Neural progenitor cell (in vitro differentiated cells): ENCODE results near the gene EFHD1. TPM values are rescaled to one million over a fixed set of nuclear protein-coding genes. Genes with fewer than 3 reads are reported as not detected.

Experiments
- DNase-seq: peaks from one replicate; pipeline ENCODE4 v3.0.0-alpha.2; 2016; ENCODE audit warnings: low spot score
- H2AFZ ChIP-seq: fragments of 200-600 bp; sonication (generic); replicated peaks from 2 replicates; pipeline ENCODE4 v1.6.1; 2016; ENCODE audit warnings: antibody characterized with exemption
- H3F3A ChIP-seq: fragments of 200-600 bp; sonication (generic); 2 replicates; pipeline ENCODE4 v1.6.1; 2016; ENCODE audit warnings: antibody characterized with exemption, low read depth
- H3K27ac ChIP-seq: fragments of 200-600 bp; sonication (generic); 2 replicates; pipeline ENCODE4 v1.5.1; 2016; ENCODE audit warnings: mild to moderate bottlenecking
- H3K27me3 ChIP-seq: fragments of 200-600 bp; sonication (generic); 2 replicates; pipeline ENCODE4 v1.6.1; 2016; ENCODE audit warnings: mild to moderate bottlenecking, moderate library complexity
- H3K36me3 ChIP-seq: fragments of 200-600 bp; sonication (generic); 2 replicates; pipeline ENCODE4 v1.5.1; 2016
- H3K4me1 ChIP-seq: fragments of 200-600 bp; sonication (generic); 2 replicates; pipeline ENCODE4 v1.6.1; 2016; ENCODE audit warnings: mixed run types
- H3K4me2 ChIP-seq: fragments of 200-600 bp; sonication (generic); 2 replicates; pipeline ENCODE4 v1.6.1; 2016
- H3K4me3 ChIP-seq: fragments of 200-600 bp; sonication (generic); 2 replicates; pipeline ENCODE4 v1.5.1; 2016
- H3K79me2 ChIP-seq: fragments of 200-600 bp; sonication (generic); 2 replicates; pipeline ENCODE4 v1.6.1; 2016; ENCODE audit warnings: low read depth
- H3K9ac ChIP-seq: fragments of 200-600 bp; sonication (generic); 2 replicates; pipeline ENCODE4 v1.6.1; 2016
- H3K9me3 ChIP-seq: fragments of 200-600 bp; sonication (generic); 2 replicates; pipeline ENCODE4 v1.5.1; 2016; ENCODE audit warnings: low read depth
- H4K20me1 ChIP-seq: fragments of 200-600 bp; sonication (generic); 2 replicates; pipeline ENCODE4 v1.6.1; 2016; ENCODE audit warnings: low read depth
- H3K27ac Mint-ChIP-seq: 3 replicates; pipeline ENCODE4 v1.8.0; 2021; ENCODE audit warnings: mixed read lengths
- H3K27me3 Mint-ChIP-seq: 2 replicates; pipeline ENCODE4 v1.8.0; 2022; ENCODE audit warnings: low read depth, mild to moderate bottlenecking, inconsistent platforms, moderate library complexity, mixed read lengths; ENCODE audit not compliant: insufficient read depth
- H3K36me3 Mint-ChIP-seq: 3 replicates; pipeline ENCODE4 v1.8.0; 2021; ENCODE audit warnings: mixed read lengths
- H3K4me1 Mint-ChIP-seq: 3 replicates; pipeline ENCODE4 v1.8.0; 2021; ENCODE audit warnings: mixed read lengths
- H3K4me3 Mint-ChIP-seq: 3 replicates; pipeline ENCODE4 v1.8.0; 2021; ENCODE audit warnings: mild to moderate bottlenecking, moderate library complexity, mixed read lengths
- H3K9me3 Mint-ChIP-seq: 3 replicates; pipeline ENCODE4 v1.8.0; 2020; ENCODE audit warnings: mixed read lengths
- CTCF ChIP-seq: fragments of 200-600 bp; sonication (generic); IDR thresholded peaks from 2 replicates; pipeline ENCODE4 v1.5.1; 2017; ENCODE audit warnings: antibody characterized with exemption, mild to moderate bottlenecking
- EZH2 ChIP-seq: fragments of 200-600 bp; sonication (generic); IDR thresholded peaks from 2 replicates; pipeline ENCODE4 v1.6.1; 2017; ENCODE audit warnings: antibody characterized with exemption, mild to moderate bottlenecking, moderate library complexity
- EZH2phosphoT487 ChIP-seq: fragments of 200-600 bp; sonication (generic); IDR thresholded peaks from 2 replicates; pipeline ENCODE4 v1.6.1; 2017; ENCODE audit warnings: antibody characterized with exemption
- total RNA-seq: library from RNA; depleted of rRNA; stranded (reverse); fragments of >200 nt; gene quantifications from 2 replicates; pipeline ENCODE4 v1.2.3, GENCODE V29; 2015; ENCODE audit warnings: low replicate concordance

The EFHD1 gene
- total RNA-seq, 1 donor from 2014 or later, result 5.9 TPM

GRCh38 chr2:232653441-232653840, 20.0 kb downstream of the EFHD1 start:
- no peak overlapping the region for H3K4me3 ChIP-seq

GRCh38 chr2:232655392-232655791, 22.0 kb downstream of the EFHD1 start:
- Histone ChIP-seq H3K4me2 (no peak overlapping the region), H3K27me3 (no peaks in the 10 kb centered on the region), H4K20me1 (no peaks in the 10 kb centered on the region), H3K36me3 (no peaks in the 10 kb centered on the region), H3K27ac (no peak overlapping the region), H2AFZ (no peak overlapping the region), H3K9me3 (no peaks in the 10 kb centered on the region), H3K9ac (no peak overlapping the region), H3K4me1 (peaks cover 14% of the 10 kb centered on the region), H3K79me2 (no peaks in the 10 kb centered on the region), H3K4me3 (no peak overlapping the region), H3F3A (peaks cover 14% of the 10 kb centered on the region)
- Mint-ChIP-seq H3K27me3 (peaks cover 11% of the 10 kb centered on the region), H3K4me3 (no peak overlapping the region), H3K4me1 (peaks cover 41% of the 10 kb centered on the region), H3K36me3 (no peaks in the 10 kb centered on the region), H3K27ac (no peak overlapping the region), H3K9me3 (no peaks in the 10 kb centered on the region)
- no peak for DNase-seq
- TF ChIP-seq EZH2 (no peak), EZH2phosphoT487 (no peak)

More at GRCh38 chr2:232653441-232653840, 20.0 kb downstream of the EFHD1 start:
- H2AFZ ChIP-seq, result no peak overlapping the region
- H3K27me3 ChIP-seq, result no peaks in the 10 kb centered on the region
- Mint-ChIP-seq H3K36me3 (no peaks in the 10 kb centered on the region), H3K4me3 (no peak overlapping the region), H3K27ac (no peak overlapping the region), H3K4me1 (peaks cover 46% of the 10 kb centered on the region), H3K9me3 (no peaks in the 10 kb centered on the region), H3K27me3 (peaks cover 16% of the 10 kb centered on the region)
- no peaks in the 10 kb centered on the region for H3K36me3 ChIP-seq
- no peaks in the 10 kb centered on the region for H3K9me3 ChIP-seq
- peaks cover 14% of the 10 kb centered on the region for H3F3A ChIP-seq
- no peak for TF ChIP-seq EZH2
- no peak for TF ChIP-seq EZH2phosphoT487
- no peak for TF ChIP-seq CTCF
- no peaks in the 10 kb centered on the region for H3K79me2 ChIP-seq
- no peaks in the 10 kb centered on the region for H4K20me1 ChIP-seq
- DNase-seq, result peak; percentile 58
- peaks cover 18% of the 10 kb centered on the region for H3K4me1 ChIP-seq
- H3K4me2 ChIP-seq, result peak overlapping the region; percentile 58
- H3K27ac ChIP-seq, result no peak overlapping the region
- no peak overlapping the region for H3K9ac ChIP-seq

- Mint-ChIP-seq H3K27ac (no peak overlapping the region), H3K27me3 (peaks cover 13% of the 10 kb centered on the region), H3K4me3 (no peak overlapping the region), H3K9me3 (peaks cover 2% of the 10 kb centered on the region), H3K36me3 (peaks cover 2% of the 10 kb centered on the region), H3K4me1 (peaks cover 22% of the 10 kb centered on the region)
- Histone ChIP-seq H3K36me3 (no peaks in the 10 kb centered on the region), H3K27ac (no peak overlapping the region), H3K9me3 (no peaks in the 10 kb centered on the region), H3F3A (peaks cover 4% of the 10 kb centered on the region), H4K20me1 (no peaks in the 10 kb centered on the region), H3K4me2 (no peak overlapping the region), H3K4me1 (peaks cover 1% of the 10 kb centered on the region), H3K79me2 (no peaks in the 10 kb centered on the region), H3K9ac (no peak overlapping the region), H3K27me3 (no peaks in the 10 kb centered on the region), H3K4me3 (no peak overlapping the region), H2AFZ (no peak overlapping the region)
- DNase-seq, result no peak
- TF ChIP-seq EZH2phosphoT487, result no peak
- no peak for TF ChIP-seq EZH2
- TF ChIP-seq CTCF, result peak; percentile 26
These were observed 24.9 kb downstream of the EFHD1 start for GRCh38 chr2:232658217-232658785.

GRCh38 chr2:232659359-232659758, 26.0 kb downstream of the EFHD1 start:
- Mint-ChIP-seq H3K27ac (no peak overlapping the region), H3K27me3 (peaks cover 13% of the 10 kb centered on the region), H3K9me3 (peaks cover 2% of the 10 kb centered on the region), H3K4me1 (peaks cover 17% of the 10 kb centered on the region), H3K4me3 (no peak overlapping the region), H3K36me3 (peaks cover 2% of the 10 kb centered on the region)
- no peak for DNase-seq
- no peaks in the 10 kb centered on the region for H4K20me1 ChIP-seq
- no peaks in the 10 kb centered on the region for H3F3A ChIP-seq
- H3K79me2 ChIP-seq, result no peaks in the 10 kb centered on the region
- no peak overlapping the region for H3K4me2 ChIP-seq
- no peak overlapping the region for H3K27ac ChIP-seq
- TF ChIP-seq EZH2 (no peak), CTCF (no peak), EZH2phosphoT487 (no peak)
- no peak overlapping the region for H3K9ac ChIP-seq
- H3K4me3 ChIP-seq, result no peak overlapping the region
- no peaks in the 10 kb centered on the region for H3K4me1 ChIP-seq
- H3K36me3 ChIP-seq, result no peaks in the 10 kb centered on the region
- no peak overlapping the region for H2AFZ ChIP-seq
- H3K27me3 ChIP-seq, result no peaks in the 10 kb centered on the region
- no peaks in the 10 kb centered on the region for H3K9me3 ChIP-seq
